Caco-2 (cell line): ENCODE data around the gene COG7. TPM values are rescaled to one million over a fixed set of nuclear protein-coding genes. Genes with fewer than 3 reads are reported as not detected.
A peak's percentile ranks its signal among the peaks of the same experiment; 100 is the strongest.

ENCODE experiments used
- BruUV-seq: library from RNA; stranded (reverse); fragments of 400-500 nt; replicated peaks from 2 replicates; lab custom pipeline; 2021; lab: Mats Ljungman, UMichigan
- CTCF ChIA-PET: fragments of 300-600 bp; sonication (Branson Sonifier 250); formaldehyde crosslinking; loops from one replicate; lab custom pipeline; 2022; ENCODE audit warnings: antibody characterized with exemption; lab: Charles Lee
- POLR2A ChIA-PET: fragments of 300-600 bp; sonication (Branson Sonifier 250); formaldehyde crosslinking; loops from one replicate; lab custom pipeline; 2022; ENCODE audit warnings: antibody characterized with exemption; lab: Charles Lee
- DNase-seq, 2 experiments: peaks; one replicate each; pipeline versions ENCODE4 v3.0.0 to v3.0.0-alpha.2; 2020 to 2022
- H3K27me3 ChIP-seq: replicated peaks from 2 replicates; pipeline ENCODE4 v1.6.0; 2011; ENCODE audit warnings: low read length; ENCODE audit not compliant: control insufficient read depth, insufficient read depth
- H3K36me3 ChIP-seq: 2 replicates; pipeline ENCODE4 v1.5.1; 2011; ENCODE audit warnings: low read length; ENCODE audit not compliant: control insufficient read depth, insufficient read depth
- H3K4me1 ChIP-seq: fragments of 250-450 bp; sonication (Bioruptor Pico); 2 replicates; pipeline ENCODE4 v1.5.1; 2020; ENCODE audit warnings: mild to moderate bottlenecking
- H3K4me3 ChIP-seq: 2 replicates; pipeline ENCODE4 v1.5.1; 2011; ENCODE audit warnings: low read depth, mild to moderate bottlenecking, control low read depth, low read length
- H3K9me3 ChIP-seq: fragments of 250-450 bp; sonication (Bioruptor Pico); 2 replicates; pipeline ENCODE4 v1.5.1; 2020; ENCODE audit warnings: mild to moderate bottlenecking, moderate library complexity
- H3K27ac Mint-ChIP-seq: one replicate; pipeline ENCODE4 v1.8.0; 2022; ENCODE audit warnings: mixed read lengths; ENCODE audit not compliant: unreplicated experiment
- H3K27me3 Mint-ChIP-seq: one replicate; pipeline ENCODE4 v1.8.0; 2022; ENCODE audit warnings: mixed read lengths; ENCODE audit not compliant: insufficient read depth, unreplicated experiment
- H3K36me3 Mint-ChIP-seq: one replicate; pipeline ENCODE4 v1.8.0; 2022; ENCODE audit warnings: mild to moderate bottlenecking, mixed read lengths; ENCODE audit not compliant: insufficient read depth, unreplicated experiment
- H3K4me1 Mint-ChIP-seq: one replicate; pipeline ENCODE4 v1.8.0; 2022; ENCODE audit warnings: low read depth, mixed read lengths; ENCODE audit not compliant: unreplicated experiment
- H3K4me3 Mint-ChIP-seq: one replicate; pipeline ENCODE4 v1.8.0; 2022; ENCODE audit warnings: mild to moderate bottlenecking, moderate library complexity, mixed read lengths; ENCODE audit not compliant: unreplicated experiment
- H3K9me3 Mint-ChIP-seq: one replicate; pipeline ENCODE4 v1.8.0; 2022; ENCODE audit warnings: mixed read lengths; ENCODE audit not compliant: unreplicated experiment
- intact Hi-C: fragments of 100-400 bp; cut with micrococcal nuclease; formaldehyde crosslinking; loops from one replicate; pipeline ENCODE4 v1.10.0; 2022; ENCODE audit not compliant: unreplicated experiment
- total RNA-seq: library from RNA; stranded (reverse); gene quantifications from 2 replicates; pipeline ENCODE4 v1.2.3, GENCODE V29; 2022
- TF ChIP-seq, protein P1 (sequence below), 2 experiments: fragments of 200-600 bp in 1 of 2; IDR thresholded peaks; 1 replicate in 1 of 2; 2 replicates in 1 of 2; pipeline versions ENCODE4 v1.5.1 to v1.8.0; 2011 to 2022; ENCODE audit warnings: antibody characterized with exemption in 1 of 2, control low read depth in 1 of 2, inconsistent platforms in 1 of 2, low read depth in 1 of 2, low read length in 1 of 2, mild to moderate bottlenecking in 1 of 2, moderate library complexity in 1 of 2; ENCODE audit not compliant: insufficient read depth in 1 of 2, severe bottlenecking in 1 of 2, unreplicated experiment in 1 of 2

COG7 gene
- total RNA-seq, 1 experiment from 2014 or later: 12.4 TPM

GRCh38 chr16:23433261-23433920 lies 19.6 kb downstream of the COG7 start:
- Histone ChIP-seq H3K27me3 (no peaks in the 10 kb centered on the region), H3K4me3 (no peak overlapping the region), H3K36me3 (peaks cover 2% of the 10 kb centered on the region), H3K4me1 (no peaks in the 10 kb centered on the region), H3K9me3 (no peaks in the 10 kb centered on the region)
- TF ChIP-seq, protein P1, sequence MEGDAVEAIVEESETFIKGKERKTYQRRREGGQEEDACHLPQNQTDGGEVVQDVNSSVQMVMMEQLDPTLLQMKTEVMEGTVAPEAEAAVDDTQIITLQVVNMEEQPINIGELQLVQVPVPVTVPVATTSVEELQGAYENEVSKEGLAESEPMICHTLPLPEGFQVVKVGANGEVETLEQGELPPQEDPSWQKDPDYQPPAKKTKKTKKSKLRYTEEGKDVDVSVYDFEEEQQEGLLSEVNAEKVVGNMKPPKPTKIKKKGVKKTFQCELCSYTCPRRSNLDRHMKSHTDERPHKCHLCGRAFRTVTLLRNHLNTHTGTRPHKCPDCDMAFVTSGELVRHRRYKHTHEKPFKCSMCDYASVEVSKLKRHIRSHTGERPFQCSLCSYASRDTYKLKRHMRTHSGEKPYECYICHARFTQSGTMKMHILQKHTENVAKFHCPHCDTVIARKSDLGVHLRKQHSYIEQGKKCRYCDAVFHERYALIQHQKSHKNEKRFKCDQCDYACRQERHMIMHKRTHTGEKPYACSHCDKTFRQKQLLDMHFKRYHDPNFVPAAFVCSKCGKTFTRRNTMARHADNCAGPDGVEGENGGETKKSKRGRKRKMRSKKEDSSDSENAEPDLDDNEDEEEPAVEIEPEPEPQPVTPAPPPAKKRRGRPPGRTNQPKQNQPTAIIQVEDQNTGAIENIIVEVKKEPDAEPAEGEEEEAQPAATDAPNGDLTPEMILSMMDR (IDR thresholded peaks at IDR 0.05; ENCODE audit: insufficient read depth in 1 of 2, low read depth in 1 of 2, low read length in 1 of 2, severe bottlenecking in 1 of 2, unreplicated experiment in 1 of 2): no peak
- intact Hi-C loops: loop anchor here (10.0 kb wide), 2 partner anchors 89 to 369 kb away; no protein-coding TSS in a partner anchor
- Mint-ChIP-seq H3K36me3 (peaks cover 6% of the 10 kb centered on the region), H3K4me1 (no peaks in the 10 kb centered on the region), H3K27me3 (no peaks in the 10 kb centered on the region), H3K9me3 (no peaks in the 10 kb centered on the region), H3K4me3 (no peak overlapping the region), H3K27ac (no peak overlapping the region)
- ChIA-PET POLR2A (no interaction called here), CTCF (interaction anchor here (0.5 to 2.8 kb wide), 4 partner anchors 11 to 1874 kb away, joined by 3 to 13 read pairs (median 4); no protein-coding TSS in a partner anchor)
- DNase-seq: no peak
- no TSS peak for BruUV-seq

- no peak overlapping the region for H3K4me3 Mint-ChIP-seq
- Histone ChIP-seq H3K4me1 (no peaks in the 10 kb centered on the region), H3K36me3 (peaks cover 2% of the 10 kb centered on the region), H3K27me3 (no peaks in the 10 kb centered on the region), H3K4me3 (no peak overlapping the region), H3K9me3 (no peaks in the 10 kb centered on the region)
- no peaks in the 10 kb centered on the region for H3K9me3 Mint-ChIP-seq
- H3K36me3 Mint-ChIP-seq: peaks cover 7% of the 10 kb centered on the region
- DNase-seq: peak in 1 of 2 experiments; percentile 13
- no peak overlapping the region for H3K27ac Mint-ChIP-seq
- TF ChIP-seq, protein P1 (IDR thresholded peaks at IDR 0.05; ENCODE audit: insufficient read depth in 1 of 2, low read depth in 1 of 2, low read length in 1 of 2, severe bottlenecking in 1 of 2, unreplicated experiment in 1 of 2): peak; percentile 22 to 30
- intact Hi-C loops: loop anchor here (10.0 kb wide), 2 partner anchors 88 to 368 kb away; no protein-coding TSS in a partner anchor
- no peaks in the 10 kb centered on the region for H3K27me3 Mint-ChIP-seq
- POLR2A ChIA-PET: no interaction called here
- no peaks in the 10 kb centered on the region for H3K4me1 Mint-ChIP-seq
- CTCF ChIA-PET: interaction anchor here (0.6 kb wide), 1 partner anchor 53 kb away, joined by 6 read pairs; no protein-coding TSS in a partner anchor
- BruUV-seq: no TSS peak
Observed at GRCh38 chr16:23432176-23433128, 20.5 kb downstream of the COG7 start.

DNA sequence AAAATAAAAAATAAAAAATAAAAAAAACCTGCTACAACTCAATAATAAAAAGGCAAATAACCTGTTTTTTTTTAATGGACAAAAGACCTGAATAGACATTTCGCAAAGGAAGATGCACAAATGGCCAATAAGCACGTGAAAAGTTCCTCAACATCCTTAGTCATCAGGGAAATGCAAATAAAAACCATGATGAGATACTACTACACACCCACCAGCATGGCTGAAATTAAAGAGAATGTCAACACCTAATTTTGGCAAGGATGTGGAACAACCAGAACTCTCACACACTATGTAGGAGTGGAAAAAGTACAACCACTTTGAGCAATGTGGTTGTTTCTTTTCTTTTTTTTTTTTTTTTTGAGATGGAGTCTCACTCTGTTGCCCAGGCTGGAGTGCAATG lies 24.6 kb downstream of the COG7 start:
- Mint-ChIP-seq H3K4me3 (no peak overlapping the region), H3K9me3 (no peaks in the 10 kb centered on the region), H3K36me3 (peaks cover 7% of the 10 kb centered on the region), H3K27me3 (no peaks in the 10 kb centered on the region), H3K4me1 (no peaks in the 10 kb centered on the region), H3K27ac (no peak overlapping the region)
- no peaks in the 10 kb centered on the region for H3K4me1 ChIP-seq
- intact Hi-C loops: no loop called here
- TF ChIP-seq, protein P1 (IDR thresholded peaks at IDR 0.05; ENCODE audit: insufficient read depth in 1 of 2, low read depth in 1 of 2, low read length in 1 of 2, severe bottlenecking in 1 of 2, unreplicated experiment in 1 of 2): no peak
- ChIA-PET POLR2A (no interaction called here), CTCF (no interaction called here)
- DNase-seq: no peak
- no TSS peak for BruUV-seq
- no peaks in the 10 kb centered on the region for H3K27me3 ChIP-seq
- no peaks in the 10 kb centered on the region for H3K9me3 ChIP-seq
- no peak overlapping the region for H3K4me3 ChIP-seq
- H3K36me3 ChIP-seq: peaks cover under 1% of the 10 kb centered on the region
